HG02610 (cell line): ENCODE measurements around the gene RIT2.
"Not testable (repeated sequence)": the region's sequence is repeated elsewhere in the genome, so short reads cannot be mapped to it uniquely, and the experiment has no call there.

Source experiments
- ATAC-seq: cut with Tn5 transposase; IDR thresholded peaks from one replicate; pipeline ENCODE4 v1.9.1; 2021; ENCODE audit warnings: mild to moderate bottlenecking, moderate library complexity; ENCODE audit not compliant: unreplicated experiment

Gene RIT2

DNA sequence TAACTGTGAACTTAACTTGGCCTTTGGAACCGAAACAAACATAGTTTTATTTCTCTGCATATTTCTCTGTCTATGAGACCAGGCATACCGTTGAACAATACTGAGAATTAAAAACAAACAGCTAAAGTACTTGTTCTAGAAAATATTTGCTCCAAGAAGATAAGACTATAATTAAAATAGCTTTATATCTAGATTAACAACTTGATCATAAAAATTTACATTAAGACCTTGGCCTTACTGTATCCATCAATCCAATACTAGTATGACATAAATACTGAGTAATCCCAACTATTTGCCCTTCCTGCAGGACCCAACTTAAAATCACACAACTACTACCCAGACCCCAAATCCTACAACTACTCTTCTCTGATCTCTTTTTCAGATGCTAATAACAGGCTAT, 260.9 kb downstream of the RIT2 start:
- no peak for ATAC-seq

DNA sequence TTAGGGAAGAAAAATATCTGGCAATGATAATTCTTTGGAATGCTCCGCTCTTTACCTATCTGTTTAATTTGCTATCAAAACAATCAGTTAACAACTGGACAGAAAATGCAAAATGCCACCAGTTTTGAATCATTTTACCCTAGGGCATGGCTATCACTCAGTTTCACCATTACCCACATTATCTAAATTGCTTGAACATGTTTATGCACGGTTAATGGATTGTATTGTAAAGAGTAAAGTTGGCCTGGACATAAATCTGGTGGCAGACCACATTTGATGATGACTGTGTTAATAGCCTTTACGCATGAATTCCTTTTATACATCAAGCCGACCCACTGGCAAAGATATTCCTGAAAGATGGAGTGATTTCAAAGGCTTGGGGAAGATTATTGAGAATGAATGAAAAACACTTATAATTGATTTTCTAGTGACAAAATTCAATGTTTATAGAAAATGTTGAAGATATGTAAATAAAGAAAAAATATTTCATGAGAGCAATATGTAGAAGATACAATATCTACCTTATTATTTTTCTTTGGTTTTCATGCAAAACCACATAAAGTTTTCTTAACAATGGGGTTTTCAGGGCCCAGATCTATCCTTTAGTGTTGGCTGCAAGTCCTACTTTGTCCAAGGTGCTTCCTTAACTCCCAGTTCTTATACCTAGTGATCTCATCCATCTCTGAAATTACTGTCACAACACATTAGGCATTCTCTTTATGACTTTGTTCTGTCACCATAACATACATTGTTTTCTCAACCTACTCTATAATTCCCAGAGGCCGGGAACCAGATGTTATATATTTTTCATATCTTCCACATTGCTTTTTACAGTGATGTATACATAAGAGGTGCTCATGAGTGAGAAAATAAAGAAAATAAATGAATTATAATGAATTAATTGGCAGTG, 265.1 kb downstream of the RIT2 start:
- no peak for ATAC-seq

DNA sequence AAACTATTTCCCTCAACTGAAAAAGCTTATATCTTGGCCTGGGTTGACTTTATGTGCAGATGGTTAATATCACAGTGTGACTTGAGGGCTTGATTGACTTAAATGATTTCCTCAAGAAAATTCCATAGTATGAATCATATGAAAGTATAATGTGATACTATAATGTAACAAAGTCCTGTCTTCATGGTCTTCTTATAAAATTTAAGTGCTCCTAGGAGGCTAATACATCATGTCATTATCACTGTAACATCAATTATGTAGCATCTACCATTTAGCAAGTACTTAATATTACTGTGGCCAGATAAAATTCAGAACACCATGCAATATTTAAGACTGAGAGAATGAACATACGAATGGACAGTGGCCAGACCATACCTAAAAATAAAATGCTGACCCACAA, 276.1 kb downstream of the RIT2 start:
- no peak for ATAC-seq

DNA sequence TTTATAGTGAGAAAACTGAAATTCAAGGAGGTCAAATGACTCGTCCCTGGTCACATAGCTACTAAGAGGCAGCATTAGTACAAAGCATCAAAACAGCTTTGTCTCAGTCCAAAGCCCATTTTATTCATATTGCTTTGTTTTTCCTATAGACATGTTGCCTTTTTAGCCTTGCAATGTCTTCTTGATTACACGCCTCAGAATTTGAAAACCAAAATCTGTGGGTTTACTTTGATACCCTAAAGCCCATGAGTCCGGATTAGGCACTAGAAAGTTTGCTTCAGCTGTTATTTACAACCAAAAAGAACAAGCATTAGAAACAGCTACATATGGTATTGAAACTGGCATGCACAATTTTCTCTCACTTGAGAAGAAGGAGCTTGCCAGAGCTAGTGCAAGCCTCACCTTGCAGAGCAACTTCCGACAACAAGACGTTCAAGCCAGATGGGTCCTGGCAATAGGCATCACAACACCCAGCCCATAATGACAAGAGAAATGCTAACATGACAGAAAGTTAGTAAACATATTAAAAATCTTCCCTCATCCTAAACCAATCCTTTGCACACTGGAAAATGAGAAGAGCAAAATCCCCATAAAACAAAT, 276.8 kb downstream of the RIT2 start:
- no peak for ATAC-seq

DNA sequence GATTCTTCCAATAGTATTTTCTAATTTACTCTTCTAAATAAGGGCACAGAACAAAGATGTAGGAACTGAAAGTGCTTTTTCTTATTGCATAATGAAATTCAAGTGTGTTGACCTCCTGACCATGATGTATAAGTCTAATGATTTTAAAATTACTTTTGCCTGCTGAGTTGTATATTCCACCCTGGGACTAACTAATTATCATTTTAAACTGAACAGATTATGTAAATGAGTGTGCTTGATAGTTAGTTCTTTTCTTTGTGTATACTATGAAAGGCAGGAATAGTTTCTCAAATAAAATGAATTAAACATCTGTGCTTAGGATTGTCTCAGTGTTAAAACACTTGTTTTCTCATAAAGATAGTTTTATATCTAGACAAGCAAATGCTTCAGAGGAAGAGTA, 284.5 kb downstream of the RIT2 start:
- ATAC-seq, result no peak

DNA sequence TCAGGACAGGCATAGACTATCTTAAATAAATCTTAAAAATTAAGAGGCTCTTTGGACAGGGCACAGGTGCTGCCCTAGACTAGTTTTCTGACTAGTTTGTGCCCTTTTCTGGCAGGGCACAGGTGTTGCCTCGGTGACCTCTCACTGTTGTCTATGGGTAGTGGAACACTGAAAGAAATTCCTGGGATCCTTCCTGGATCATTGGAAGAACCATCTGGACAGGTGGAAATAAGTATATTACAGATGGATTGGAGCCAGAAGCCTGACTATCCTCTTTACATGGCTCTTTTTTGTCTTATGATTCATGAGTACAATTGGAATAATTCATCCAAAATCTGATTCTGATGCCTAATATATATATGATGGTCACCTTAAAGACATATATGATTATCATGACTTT, 286.6 kb downstream of the RIT2 start:
- no peak for ATAC-seq

DNA sequence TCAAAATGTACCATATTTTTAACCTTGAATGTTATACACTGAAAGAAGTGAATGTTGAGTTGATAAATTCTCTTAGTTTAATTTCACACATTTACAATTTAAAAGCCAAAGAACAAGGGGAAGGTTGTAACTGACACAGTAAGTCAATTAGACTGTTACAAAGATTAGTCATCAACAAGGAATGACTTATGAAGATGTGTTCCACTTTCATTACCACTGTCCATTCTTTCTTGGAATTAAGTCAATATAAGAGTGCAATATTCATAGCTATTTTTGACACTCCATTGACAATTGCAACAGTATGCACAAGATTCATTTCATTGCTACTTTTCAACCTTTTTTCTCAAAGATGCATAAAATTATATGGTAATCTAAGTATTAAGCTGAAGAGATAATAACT, 291.3 kb downstream of the RIT2 start:
- ATAC-seq, result no peak

DNA sequence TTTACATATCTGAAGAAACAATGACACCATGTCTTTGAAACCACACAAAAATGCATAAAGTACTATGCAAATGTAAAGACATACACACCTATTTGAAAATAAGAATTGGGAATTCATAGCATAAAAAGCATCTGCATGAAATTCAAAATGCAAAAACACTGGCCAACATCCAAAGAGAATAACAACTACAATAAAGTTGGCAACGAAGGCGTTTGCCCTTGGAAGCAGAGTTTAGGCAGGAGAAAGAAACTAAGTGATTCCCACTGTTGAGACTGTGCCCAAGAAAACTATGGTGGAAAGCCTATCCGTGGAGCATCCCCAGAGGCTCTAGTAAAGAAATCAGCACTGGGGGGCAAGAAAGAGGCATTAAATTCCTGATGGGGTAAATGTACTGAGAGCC, 292.8 kb downstream of the RIT2 start:
- ATAC-seq, result no peak

DNA sequence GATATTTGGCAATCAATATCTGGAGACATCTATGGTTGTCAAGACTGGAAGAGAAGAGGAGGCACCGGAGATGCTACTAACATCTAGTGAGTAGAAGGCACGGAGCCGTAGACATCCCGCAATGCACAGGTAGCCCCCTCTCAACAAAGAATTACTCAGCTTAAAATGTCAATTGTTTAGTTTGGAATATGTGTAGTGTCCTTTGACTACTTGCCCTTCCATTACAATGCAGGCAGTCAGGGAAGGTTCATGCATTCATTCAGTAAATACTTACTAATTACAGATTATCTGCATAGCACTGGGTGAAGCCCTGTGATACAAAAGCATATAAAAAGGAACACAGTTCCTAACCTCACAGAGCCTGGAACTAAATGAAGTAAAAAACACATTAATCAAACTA, 294.0 kb downstream of the RIT2 start:
- no peak for ATAC-seq

DNA sequence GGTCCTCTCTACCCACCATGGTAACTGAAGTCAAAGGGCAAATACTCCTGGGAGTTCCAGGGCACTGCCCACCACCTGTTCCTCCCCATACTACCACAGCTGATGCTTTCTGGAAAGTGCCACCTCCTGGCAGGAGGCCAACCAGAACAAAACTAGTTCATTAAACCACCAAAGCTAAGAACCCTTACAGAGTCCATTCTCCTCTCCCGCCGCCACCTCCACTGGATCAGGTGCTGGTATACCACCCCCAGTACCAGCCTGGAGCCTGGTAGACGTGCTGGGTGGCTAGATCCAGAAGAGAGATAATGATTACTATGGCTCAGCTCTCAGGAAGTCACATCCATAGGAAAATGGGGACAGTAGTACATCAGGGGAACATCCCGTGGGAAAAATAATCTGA, 300.9 kb downstream of the RIT2 start:
- no peak for ATAC-seq

DNA sequence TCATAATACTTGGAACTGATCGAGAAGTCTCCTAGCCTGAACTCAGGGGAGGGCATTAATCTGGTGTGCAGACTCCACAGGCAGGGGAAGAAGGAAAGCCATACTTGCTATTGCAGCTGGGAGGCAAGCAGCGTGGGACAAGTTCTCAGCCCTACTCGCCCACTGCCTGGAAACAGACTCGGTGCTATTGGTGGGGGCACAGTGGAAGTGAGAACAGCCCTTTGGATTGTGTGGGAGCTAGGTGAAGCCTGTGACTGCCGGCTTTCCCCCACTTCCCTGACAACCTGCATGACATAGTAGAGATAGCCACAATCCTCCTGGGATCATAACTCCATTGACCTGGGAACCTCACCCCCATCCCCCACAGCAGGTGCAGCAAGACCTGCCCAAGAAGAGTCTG, 301.3 kb downstream of the RIT2 start:
- ATAC-seq, result no peak

DNA sequence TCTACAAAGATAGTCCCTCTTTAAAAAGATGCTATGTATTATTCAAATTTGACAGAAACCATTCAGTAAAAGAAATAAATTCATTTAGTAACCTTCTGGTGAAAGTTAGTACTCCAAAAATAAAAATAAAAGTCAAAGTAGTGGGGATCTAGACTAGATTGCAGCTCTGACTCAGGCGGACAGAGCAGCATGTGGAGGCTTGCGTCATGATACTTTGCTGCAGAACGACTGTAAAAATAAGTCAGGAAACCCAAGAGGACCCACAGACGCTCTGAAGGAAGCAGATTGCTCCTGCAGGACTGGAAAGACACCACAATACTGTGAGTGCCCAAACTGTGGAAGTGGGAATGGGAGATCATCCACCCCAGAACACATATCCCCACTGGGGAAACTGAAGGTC, 301.9 kb downstream of the RIT2 start:
- no peak for ATAC-seq

DNA sequence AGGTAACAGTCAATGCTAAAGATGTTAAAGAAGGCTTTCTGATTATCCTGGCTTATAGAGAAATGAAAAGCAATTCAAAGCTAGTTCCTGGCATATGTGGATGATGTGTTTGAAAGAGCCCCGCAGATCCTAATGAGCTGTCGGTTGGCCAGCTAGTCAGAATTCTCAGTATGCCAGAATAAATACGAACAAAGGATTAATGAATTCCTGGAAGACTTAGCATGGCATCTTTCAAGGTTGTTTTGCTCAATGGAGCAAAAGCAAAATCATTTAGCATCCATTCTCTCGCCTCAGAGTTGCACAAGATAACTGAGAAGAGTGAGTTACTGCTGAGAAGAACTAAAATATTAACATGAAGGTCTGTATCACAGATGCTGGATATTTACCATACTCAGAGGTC, 307.6 kb downstream of the RIT2 start:
- ATAC-seq, result no peak

DNA sequence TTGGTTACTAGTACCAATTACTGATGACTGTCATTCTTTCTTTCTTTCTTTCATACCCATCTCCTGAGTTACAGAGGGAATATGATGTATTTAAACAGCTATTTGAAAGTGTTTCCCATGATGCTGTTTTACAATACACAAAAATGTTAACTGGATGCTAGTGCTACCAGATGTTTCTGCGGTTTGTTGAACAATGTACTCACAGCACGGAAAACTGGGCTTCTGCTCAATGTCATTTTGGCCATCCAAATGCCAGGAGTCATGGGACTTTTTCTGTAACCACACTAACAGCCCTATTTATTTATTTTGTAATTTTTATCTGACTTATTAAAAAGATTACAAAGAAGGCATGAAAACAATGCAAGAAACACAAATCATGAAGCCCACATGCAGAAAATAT, 313.8 kb downstream of the RIT2 start:
- no peak for ATAC-seq

DNA sequence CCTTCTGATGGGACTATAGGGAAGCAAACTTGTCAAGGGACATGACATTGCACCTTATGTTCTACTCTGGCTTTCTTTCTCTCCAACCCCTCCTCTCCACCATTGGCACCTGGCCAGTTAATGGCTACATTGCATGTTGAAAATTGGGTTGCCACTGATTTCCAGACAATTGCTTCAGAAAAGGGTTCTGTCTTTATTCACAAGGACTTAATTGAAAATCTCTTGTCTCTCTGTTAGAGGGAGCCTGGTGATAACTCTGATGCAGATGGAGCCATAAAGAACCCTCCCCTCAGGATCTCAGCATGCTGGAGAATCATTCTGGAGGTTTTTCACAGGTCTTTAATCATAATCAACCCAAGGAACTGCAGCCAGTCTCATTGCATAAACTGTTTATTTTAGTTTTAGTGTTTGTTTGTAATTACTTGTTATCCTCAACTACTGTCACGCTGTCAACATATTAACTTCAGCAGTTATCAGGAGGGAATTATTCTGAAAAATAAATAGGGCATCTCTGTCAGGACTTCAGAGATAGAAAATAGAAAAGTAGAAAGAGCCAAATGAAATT, 316.8 kb downstream of the RIT2 start:
- no peak for ATAC-seq

DNA sequence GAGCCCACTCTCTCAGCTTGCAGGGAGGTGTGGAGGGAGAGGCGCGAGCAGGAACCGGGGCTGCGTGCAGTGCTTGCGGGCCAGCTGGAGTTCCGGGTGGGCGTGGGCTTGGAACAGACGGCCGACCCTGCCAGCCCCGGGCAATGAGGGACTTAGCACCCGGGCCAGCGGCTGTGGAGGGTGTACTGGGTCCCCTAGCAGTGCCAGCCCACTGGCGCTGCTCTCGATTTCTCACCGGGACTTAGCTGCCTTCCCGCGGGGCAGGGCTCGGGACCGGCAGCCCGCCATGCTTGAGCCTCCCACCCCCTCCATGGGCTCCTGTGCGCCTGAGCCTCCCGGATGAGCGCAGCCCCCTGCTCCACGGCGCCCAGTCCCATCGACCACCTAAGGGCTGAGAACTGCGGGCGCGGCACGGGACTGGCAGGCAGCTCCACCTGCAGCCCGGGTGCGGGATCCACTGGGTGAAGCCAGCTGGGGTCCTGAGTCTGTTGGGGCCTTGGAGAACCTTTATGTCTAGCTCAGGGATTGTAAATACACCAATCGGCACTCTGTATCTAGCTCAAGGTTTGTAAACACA, 320.2 kb downstream of the RIT2 start:
- not testable (repeated sequence) for ATAC-seq

DNA sequence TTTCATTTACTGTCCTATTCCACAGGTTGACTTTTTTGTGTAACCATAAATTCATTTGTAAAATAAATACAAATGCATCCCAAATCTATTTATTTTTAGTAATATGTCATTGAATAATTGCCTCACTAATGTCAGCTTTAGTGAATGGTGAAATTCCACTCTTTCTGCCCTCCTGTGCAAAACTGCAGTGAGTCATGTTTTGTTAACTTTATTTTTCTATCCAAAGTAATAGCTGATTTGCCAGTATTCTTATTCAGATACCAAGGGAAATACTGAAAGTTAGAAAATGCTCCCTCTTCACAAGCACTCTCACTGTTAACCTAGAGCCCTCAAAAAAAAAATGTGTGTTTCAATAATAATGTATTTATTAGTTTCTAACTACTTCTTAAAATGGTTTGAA, 322.8 kb downstream of the RIT2 start:
- no peak for ATAC-seq

DNA sequence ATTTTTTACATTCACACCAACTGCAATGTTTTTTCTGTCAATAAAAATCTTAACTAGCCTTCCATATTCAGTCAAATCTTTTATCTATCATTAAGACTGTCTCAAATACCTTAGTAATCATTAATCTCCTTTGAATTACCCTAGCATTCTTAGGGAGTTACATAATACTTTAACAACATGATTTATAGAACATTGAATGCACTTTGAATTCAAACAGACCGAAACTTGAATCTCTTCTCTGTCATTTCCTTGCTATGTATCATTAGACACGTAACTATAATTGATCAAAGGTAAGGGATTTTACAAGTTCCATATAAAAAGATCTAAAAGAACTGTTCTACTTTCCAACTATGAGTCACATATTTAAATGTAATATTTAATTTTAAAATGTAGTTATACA, 330.9 kb downstream of the RIT2 start:
- no peak for ATAC-seq

DNA sequence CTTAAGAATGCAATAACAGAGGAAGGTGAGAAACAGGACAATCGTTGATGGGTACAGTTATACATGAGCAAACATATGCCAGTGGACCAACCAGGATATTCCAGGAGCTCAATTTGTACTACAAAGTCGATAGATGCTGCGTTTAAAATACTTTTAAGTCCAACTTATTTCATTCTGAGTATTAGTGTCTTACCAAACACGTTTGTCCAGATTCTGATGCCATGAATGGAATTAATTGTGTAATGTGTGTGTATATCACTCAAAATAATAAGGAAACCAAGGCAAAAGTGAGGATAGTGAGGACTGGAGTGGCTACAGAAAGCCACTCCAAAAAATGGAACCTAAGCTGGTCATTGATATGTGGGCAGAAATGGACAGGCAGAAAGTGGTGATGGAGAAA, 332.6 kb downstream of the RIT2 start:
- ATAC-seq, result no peak

DNA sequence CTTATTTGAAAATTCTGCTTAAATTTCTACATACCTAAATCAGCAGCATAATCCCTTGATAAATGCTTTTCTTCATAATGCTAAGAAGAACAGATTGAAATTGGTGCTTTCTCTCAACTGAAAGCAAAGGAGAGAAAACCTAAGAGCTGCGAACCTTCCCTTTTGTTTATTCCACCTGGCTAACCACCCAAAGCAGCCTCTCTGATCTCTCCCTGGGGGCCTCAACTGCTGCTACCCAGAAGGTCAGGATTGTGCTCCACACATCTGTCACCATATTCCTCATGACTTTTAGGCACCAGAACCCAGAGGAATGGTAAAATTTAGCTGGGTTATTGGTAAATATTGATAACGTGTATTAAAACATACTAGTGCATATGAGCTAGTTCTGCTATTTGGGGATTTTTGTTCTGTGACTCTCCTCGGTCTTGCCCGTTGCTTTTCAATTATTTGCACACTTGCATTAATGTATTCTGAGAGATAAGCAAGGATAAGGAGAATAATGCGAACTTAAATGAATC, 334.1 kb downstream of the RIT2 start:
- ATAC-seq, result no peak

DNA sequence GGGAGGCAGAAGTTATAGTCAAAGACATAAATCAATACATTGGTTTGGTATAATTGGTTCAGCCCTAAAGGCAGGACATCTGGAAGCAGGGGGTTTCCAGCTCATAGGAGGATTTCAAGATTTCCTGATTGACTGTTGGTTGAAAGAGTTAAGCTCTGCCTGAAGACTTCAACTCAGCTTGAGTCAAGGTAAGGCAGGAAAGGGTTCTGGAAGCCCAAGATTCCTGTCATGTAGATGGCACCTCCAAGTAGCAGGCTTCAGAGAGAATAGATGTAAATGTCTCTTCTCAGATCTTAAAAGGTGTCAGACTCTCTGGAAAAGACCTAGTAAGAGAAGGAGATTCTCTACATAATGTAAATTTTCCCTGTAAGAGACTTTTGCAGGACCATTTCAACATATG, 335.3 kb downstream of the RIT2 start:
- no peak for ATAC-seq
